Ovary (tissue), 3 donors: Measurements from ENCODE around the gene MYOZ3.

ENCODE experiments used
- CTCF ChIP-seq, 3 donors: fragments of 450-650 bp in 2 of 3; fragments of 200-600 bp in 1 of 3; IDR thresholded peaks; one replicate each; pipeline versions ENCODE4 v1.5.1 to v1.8.0; 2016 to 2022; ENCODE audit warnings: antibody characterized with exemption in 3 of 3, mild to moderate bottlenecking in 1 of 3
- EP300 ChIP-seq: sonication (generic); formaldehyde crosslinking; IDR thresholded peaks from one replicate; pipeline ENCODE4 v1.6.1; 2017; ENCODE audit warnings: antibody characterized with exemption
- POLR2A ChIP-seq: fragments of 450-650 bp; IDR thresholded peaks from one replicate; pipeline ENCODE4 v1.6.1; 2017; ENCODE audit warnings: antibody characterized with exemption, mild to moderate bottlenecking, moderate library complexity
- donor health status: DM: no; HTN: no; CAD: no.

- no peak for TF ChIP-seq CTCF (IDR thresholded peaks at IDR 0.05)
- TF ChIP-seq POLR2A, result no peak
- TF ChIP-seq EP300, result no peak
Observed at GRCh38 chr5:150638053-150638444, 23.0 kb upstream of the MYOZ3 start.
